ENCODE results near the gene MLLT3. TPM values are rescaled to one million over a fixed set of nuclear protein-coding genes. Genes with fewer than 3 reads are reported as not detected.

MLLT3 gene
- total and polyA plus RNA-seq, 2 experiments from 2014 or later: 13.7 to 39.2 TPM

DNA sequence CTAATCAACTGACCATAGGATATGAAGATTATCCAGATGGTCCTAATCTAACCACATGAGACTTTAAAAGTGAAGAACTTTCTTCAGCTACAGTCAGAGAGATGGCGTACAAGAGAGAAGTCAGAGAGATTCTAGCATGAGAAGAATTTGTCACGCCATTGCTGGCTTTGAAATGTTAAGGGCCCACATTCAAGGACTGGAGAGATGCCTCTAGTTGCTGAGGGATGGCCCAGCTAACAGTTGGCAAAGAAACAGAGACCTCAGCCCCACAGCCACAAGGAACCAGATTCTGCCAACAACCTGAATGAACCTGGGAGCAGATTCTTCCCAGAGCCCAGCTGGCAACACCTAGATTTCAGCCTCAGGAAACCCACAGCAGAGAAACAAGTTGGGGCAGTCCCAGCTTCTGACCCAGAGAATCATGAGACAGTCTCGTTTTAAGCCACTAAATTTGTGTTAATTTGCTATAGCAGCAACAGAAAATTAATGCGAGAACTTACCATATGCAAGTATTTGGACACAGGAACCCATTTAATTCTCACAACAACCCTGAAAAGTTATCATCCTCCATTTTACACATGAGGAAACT is 132.0 kb downstream of the MLLT3 start:
- Histone ChIP-seq H3K4me1 (ENCODE audit: insufficient read depth) (peaks cover 13% of the 10 kb centered on the region), H2AFZ (no peak overlapping the region), H3K9me3 (ENCODE audit: low read depth) (no peaks in the 10 kb centered on the region), H3K36me3 (replicated peaks; ENCODE audit: insufficient read depth, low read depth) (no peaks in the 10 kb centered on the region), H4K20me1 (ENCODE audit: insufficient read depth, poor library complexity, severe bottlenecking) (peaks cover 17% of the 10 kb centered on the region), H3K27ac (no peak overlapping the region), H3K79me2 (peaks cover 69% of the 10 kb centered on the region), H3K27me3 (no peaks in the 10 kb centered on the region), H3K9me2 (replicated peaks; ENCODE audit: insufficient read depth) (no peaks in the 10 kb centered on the region), H3K4me3 (no peak overlapping the region), H3K4me2 (no peak overlapping the region)
- TF ChIP-seq CTCF (IDR thresholded peaks at IDR 0.05; ENCODE audit: poor library complexity): no peak
- no peak for TF ChIP-seq EZH2phosphoT487 (IDR thresholded peaks at IDR 0.05; ENCODE audit: low read depth, severe bottlenecking, unreplicated experiment)
- TF ChIP-seq EZH2 (IDR thresholded peaks at IDR 0.05; ENCODE audit: borderline replicate concordance): no peak
- WGBS (ENCODE audit: low lambda C conversion rate, missing lambda C conversion rate): 93% methylated on average over 4 of the region's 4 CpGs
- no peak for DNase-seq (ENCODE audit: low spot score)

- 33% methylated on average over 1 of the region's 1 CpG for WGBS (ENCODE audit: low lambda C conversion rate, missing lambda C conversion rate)
- peaks cover 13% of the 10 kb centered on the region for H4K20me1 ChIP-seq (ENCODE audit: insufficient read depth, poor library complexity, severe bottlenecking)
Measured at GRCh38 chr9:20488691-20489090, 133.6 kb downstream of the MLLT3 start.

DNA sequence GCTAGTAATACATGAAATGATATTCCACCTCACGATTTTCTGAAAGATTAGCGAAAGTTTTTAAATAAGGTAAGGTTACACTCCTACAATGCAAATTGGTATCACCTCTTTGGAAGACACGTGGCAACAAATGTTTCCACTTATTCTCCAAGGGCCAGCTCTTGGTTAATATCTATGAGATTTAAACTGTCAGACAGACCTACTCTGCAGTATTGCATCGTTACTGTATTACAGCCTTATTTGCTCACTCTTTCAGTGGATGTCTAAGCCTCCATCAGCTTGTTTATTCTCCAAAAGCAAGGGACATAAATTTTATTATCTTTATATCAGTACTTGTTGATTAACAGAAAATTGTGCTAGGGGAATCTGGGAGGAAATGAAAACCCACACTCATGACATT is 135.7 kb downstream of the MLLT3 start:
- Histone ChIP-seq H3K79me2 (peaks cover 64% of the 10 kb centered on the region), H3K27me3 (no peaks in the 10 kb centered on the region), H3K4me2 (no peak overlapping the region), H3K4me1 (ENCODE audit: insufficient read depth) (peaks cover 13% of the 10 kb centered on the region), H3K27ac (no peak overlapping the region), H3K9me3 (ENCODE audit: low read depth) (no peaks in the 10 kb centered on the region), H3K4me3 (no peak overlapping the region), H2AFZ (no peak overlapping the region), H3K9me2 (replicated peaks; ENCODE audit: insufficient read depth) (no peaks in the 10 kb centered on the region), H4K20me1 (ENCODE audit: insufficient read depth, poor library complexity, severe bottlenecking) (peaks cover 13% of the 10 kb centered on the region), H3K36me3 (replicated peaks; ENCODE audit: insufficient read depth, low read depth) (no peaks in the 10 kb centered on the region)
- 52% methylated on average over 4 of the region's 4 CpGs for WGBS (ENCODE audit: low lambda C conversion rate, missing lambda C conversion rate)
- DNase-seq (ENCODE audit: low spot score): no peak
- TF ChIP-seq CTCF (IDR thresholded peaks at IDR 0.05; ENCODE audit: poor library complexity): no peak
- TF ChIP-seq EZH2phosphoT487 (IDR thresholded peaks at IDR 0.05; ENCODE audit: low read depth, severe bottlenecking, unreplicated experiment): no peak
- no peak for TF ChIP-seq EZH2 (IDR thresholded peaks at IDR 0.05; ENCODE audit: borderline replicate concordance)

More at GRCh38 chr9:20488691-20489090, 133.6 kb downstream of the MLLT3 start:
- H3K27ac ChIP-seq: no peak overlapping the region
- H3K36me3 ChIP-seq (replicated peaks; ENCODE audit: insufficient read depth, low read depth): no peaks in the 10 kb centered on the region
- TF ChIP-seq EZH2 (IDR thresholded peaks at IDR 0.05; ENCODE audit: borderline replicate concordance): no peak
- TF ChIP-seq CTCF (IDR thresholded peaks at IDR 0.05; ENCODE audit: poor library complexity): no peak
- TF ChIP-seq EZH2phosphoT487 (IDR thresholded peaks at IDR 0.05; ENCODE audit: low read depth, severe bottlenecking, unreplicated experiment): no peak
- peaks cover 13% of the 10 kb centered on the region for H3K4me1 ChIP-seq (ENCODE audit: insufficient read depth)
- peaks cover 66% of the 10 kb centered on the region for H3K79me2 ChIP-seq
- H3K9me2 ChIP-seq (replicated peaks; ENCODE audit: insufficient read depth): no peaks in the 10 kb centered on the region
- DNase-seq (ENCODE audit: low spot score): no peak
- no peaks in the 10 kb centered on the region for H3K27me3 ChIP-seq
- H2AFZ ChIP-seq: no peak overlapping the region
- no peak overlapping the region for H3K4me3 ChIP-seq
- H3K4me2 ChIP-seq: no peak overlapping the region
- no peaks in the 10 kb centered on the region for H3K9me3 ChIP-seq (ENCODE audit: low read depth)
